Esophagus squamous epithelium (tissue), 4 donors: ENCODE results near the gene IGF1R.

Source experiments
- CTCF ChIP-seq, 6 experiments: fragments of 450-650 bp in 4 of 6; fragments of 200-600 bp in 2 of 6; sonication (generic) in 2 of 6; IDR thresholded peaks; one replicate each; pipeline ENCODE4 v1.5.1; 2016 to 2019; ENCODE audit warnings: antibody characterized with exemption in 6 of 6, mild to moderate bottlenecking in 4 of 6, moderate library complexity in 4 of 6
- POLR2A ChIP-seq, 4 donors: fragments of 450-650 bp; IDR thresholded peaks; one replicate each; pipeline ENCODE4 v1.6.1; 2017; ENCODE audit warnings: antibody characterized with exemption in 4 of 4, mild to moderate bottlenecking in 4 of 4, moderate library complexity in 3 of 4

- TF ChIP-seq CTCF (IDR thresholded peaks at IDR 0.05), result no peak
- TF ChIP-seq POLR2A (IDR thresholded peaks at IDR 0.05), result no peak
Measured at GRCh38 chr15:98948941-98949340, 300.6 kb downstream of the IGF1R start.
